SK-N-SH (cell line): ENCODE data around the gene ENKUR. TPM values are rescaled to one million over a fixed set of nuclear protein-coding genes. Genes with fewer than 3 reads are reported as not detected.
A peak's percentile ranks its signal among the peaks of the same experiment; 100 is the strongest.

Experiments
- CTCF ChIA-PET: fragments of 300-600, 350-600 bp; formaldehyde crosslinking; extraction: SDS; loops from one replicate; lab custom pipeline; 2021; lab: Yijun Ruan, JAX
- POLR2A ChIA-PET: fragments of 350-600 bp; sonication (Branson Sonifier 250); formaldehyde crosslinking; extraction: SDS; loops from one replicate; lab custom pipeline; 2020; ENCODE audit warnings: antibody characterized with exemption, inconsistent platforms; lab: Yijun Ruan, JAX
- DNase-seq: peaks from one replicate; pipeline ENCODE4 v3.0.0; 2012
- H2AFZ ChIP-seq: fragments of 200-600 bp; sonication (generic); 2 replicates; pipeline ENCODE4 v1.8.1; 2016; ENCODE audit warnings: antibody characterized with exemption, mild to moderate bottlenecking, low read depth
- H3F3A ChIP-seq: fragments of 200-600 bp; sonication (generic); replicated peaks from 2 replicates; pipeline ENCODE3; 2016; ENCODE audit warnings: antibody characterized with exemption, mild to moderate bottlenecking; ENCODE audit not compliant: insufficient read depth
- H3K27ac ChIP-seq, 2 experiments: fragments of 200-500 bp in 1 of 2; fragments of 200-600 bp in 1 of 2; sonication (Bioruptor generic) in 1 of 2; sonication (generic), shearing (Covaris generic) in 1 of 2; 2 replicates each; pipeline versions ENCODE4 v1.5.1 to v1.6.1; 2014 to 2016; ENCODE audit warnings: low read depth in 2 of 2, inconsistent platforms in 1 of 2, low read length in 1 of 2, mild to moderate bottlenecking in 1 of 2, mixed read lengths in 1 of 2
- H3K27me3 ChIP-seq: fragments of 200-600 bp; sonication (generic), shearing (Covaris generic); 2 replicates; pipeline ENCODE4 v1.6.1; 2016; ENCODE audit warnings: mixed run types; ENCODE audit not compliant: insufficient read depth
- H3K36me3 ChIP-seq, 2 experiments: fragments of 200-500 bp in 1 of 2; fragments of 200-600 bp in 1 of 2; sonication (Bioruptor generic) in 1 of 2; sonication (generic) in 1 of 2; replicated peaks in 1 of 2; 2 replicates each; pipeline versions ENCODE3 to v1.5.1; 2014 to 2016; ENCODE audit warnings: low read length in 1 of 2, mild to moderate bottlenecking in 1 of 2; ENCODE audit not compliant: insufficient read depth in 2 of 2, control insufficient read depth in 1 of 2
- H3K4me1 ChIP-seq, 2 experiments: fragments of 200-500 bp in 1 of 2; fragments of 200-600 bp in 1 of 2; sonication (Bioruptor generic) in 1 of 2; sonication (generic), shearing (Covaris generic) in 1 of 2; 2 replicates each; pipeline versions ENCODE4 v1.5.1 to v1.6.1; 2014 to 2016; ENCODE audit warnings: low read depth in 1 of 2, low read length in 1 of 2, mixed run types in 1 of 2; ENCODE audit not compliant: insufficient read depth in 2 of 2, control insufficient read depth in 1 of 2
- H3K4me2 ChIP-seq: fragments of 200-600 bp; sonication (generic), shearing (Covaris generic); 2 replicates; pipeline ENCODE4 v1.6.1; 2017; ENCODE audit warnings: mixed run types
- H3K4me3 ChIP-seq, 2 experiments: fragments of 200-500 bp in 1 of 2; fragments of 200-600 bp in 1 of 2; sonication (Bioruptor generic) in 1 of 2; sonication (generic), shearing (Covaris generic) in 1 of 2; 2 replicates each; pipeline versions ENCODE4 v1.5.1 to v1.8.1; 2014 to 2016; ENCODE audit warnings: low read depth in 2 of 2, inconsistent platforms in 1 of 2, low read length in 1 of 2, mild to moderate bottlenecking in 1 of 2, mixed read lengths in 1 of 2, moderate library complexity in 1 of 2
- H3K79me2 ChIP-seq: fragments of 200-600 bp; sonication (generic); 2 replicates; pipeline ENCODE4 v1.8.1; 2017; ENCODE audit warnings: mild to moderate bottlenecking; ENCODE audit not compliant: insufficient read depth
- H3K9ac ChIP-seq: fragments of 200-600 bp; sonication (generic); 2 replicates; pipeline ENCODE4 v1.6.1; 2017; ENCODE audit warnings: mixed run types
- H3K9me2 ChIP-seq: fragments of 200-600 bp; sonication (generic); 2 replicates; pipeline ENCODE4 v1.6.1; 2017; ENCODE audit warnings: mixed run types
- H3K9me3 ChIP-seq: fragments of 200-600 bp; sonication (generic); 2 replicates; pipeline ENCODE4 v1.6.1; 2017; ENCODE audit warnings: mixed run types, mild to moderate bottlenecking, moderate library complexity
- H4K20me1 ChIP-seq: fragments of 200-600 bp; sonication (generic); 2 replicates; pipeline ENCODE4 v1.6.1; 2017; ENCODE audit warnings: mild to moderate bottlenecking, mixed run types; ENCODE audit not compliant: insufficient read depth
- CHD2 ChIP-seq: fragments of 150-350 bp; IDR thresholded peaks from 2 replicates; pipeline ENCODE4 v1.6.1; 2018; ENCODE audit warnings: low read length; ENCODE audit not compliant: partially characterized antibody
- EP300 ChIP-seq, 2 experiments: IDR thresholded peaks; 2 replicates each; pipeline versions ENCODE4 v1.4.0 to v1.6.1; 2012; ENCODE audit warnings: borderline replicate concordance in 1 of 2, low read depth in 1 of 2, low read length in 1 of 2
- FOSL2 ChIP-seq: IDR thresholded peaks from 2 replicates; pipeline ENCODE4 v1.4.0; 2012; ENCODE audit warnings: low read depth, mild to moderate bottlenecking, moderate library complexity, borderline replicate concordance
- FOXJ3 ChIP-seq: sonication (generic); formaldehyde crosslinking; IDR thresholded peaks from 2 replicates; pipeline ENCODE4 v1.5.1; 2020; ENCODE audit warnings: mild to moderate bottlenecking, missing genetic modification reagents
- FOXM1 ChIP-seq: IDR thresholded peaks from 2 replicates; pipeline ENCODE4 v1.4.0; 2012; ENCODE audit warnings: low read depth, mild to moderate bottlenecking
- GABPA ChIP-seq: IDR thresholded peaks from 2 replicates; pipeline ENCODE4 v1.4.0; 2012; ENCODE audit warnings: low read depth, mild to moderate bottlenecking
- JUND ChIP-seq: IDR thresholded peaks from 2 replicates; pipeline ENCODE4 v1.4.0; 2012
- POLR2AphosphoS5 ChIP-seq: IDR thresholded peaks from 2 replicates; pipeline ENCODE4 v1.6.1; 2012; ENCODE audit warnings: low read depth, low read length
- RAD21 ChIP-seq: IDR thresholded peaks from 2 replicates; pipeline ENCODE4 v1.6.1; 2012; ENCODE audit warnings: mild to moderate bottlenecking, low read length
- RFX5 ChIP-seq: IDR thresholded peaks from 2 replicates; pipeline ENCODE4 v1.6.1; 2012; ENCODE audit warnings: mild to moderate bottlenecking, improper control_type of control experiment, low read length
- RXRA ChIP-seq: IDR thresholded peaks from 2 replicates; pipeline ENCODE4 v1.4.0; 2012; ENCODE audit warnings: low read depth, mild to moderate bottlenecking, borderline replicate concordance
- SIN3A ChIP-seq: IDR thresholded peaks from 2 replicates; pipeline ENCODE4 v1.6.1; 2012; ENCODE audit warnings: low read depth, mild to moderate bottlenecking, low read length, moderate library complexity, borderline replicate concordance
- SMC3 ChIP-seq: IDR thresholded peaks from 2 replicates; pipeline ENCODE4 v1.6.1; 2012; ENCODE audit warnings: low read depth, low read length, improper control_type of control experiment
- TAF1 ChIP-seq: IDR thresholded peaks from 2 replicates; pipeline ENCODE4 v1.6.1; 2012; ENCODE audit warnings: low read depth, mild to moderate bottlenecking, low read length, moderate library complexity, borderline replicate concordance
- TCF12 ChIP-seq: IDR thresholded peaks from 2 replicates; pipeline ENCODE4 v1.4.0; 2012
- TEAD4 ChIP-seq: IDR thresholded peaks from 2 replicates; pipeline ENCODE4 v1.4.0; 2012; ENCODE audit warnings: mild to moderate bottlenecking, borderline replicate concordance; ENCODE audit not compliant: insufficient read depth
- YY1 ChIP-seq: IDR thresholded peaks from 2 replicates; pipeline ENCODE4 v1.4.0; 2012; ENCODE audit warnings: low read depth, mild to moderate bottlenecking
- WGBS: methylation state at CpG from one replicate; pipeline ENCODE4 v1.1.6; 2017; ENCODE audit warnings: low lambda C conversion rate; 5-methylcytosine and 5-hydroxymethylcytosine counted together
- polyA plus RNA-seq, 3 experiments: library from polyadenylated mRNA; depleted of rRNA; stranded (reverse); fragments of >200 nt; gene quantifications; 2 replicates each; pipeline ENCODE4 v1.2.3, GENCODE V29; 2012
- TF ChIP-seq, protein P1 (sequence below): fragments of 150-350 bp; IDR thresholded peaks from 2 replicates; pipeline ENCODE4 v1.6.1; 2016; ENCODE audit warnings: mild to moderate bottlenecking, low read depth, low read length
- TF ChIP-seq, protein P2 (sequence below): IDR thresholded peaks from 2 replicates; pipeline ENCODE4 v1.6.1; 2012; ENCODE audit warnings: mild to moderate bottlenecking, low read depth, low read length, moderate library complexity
- TF ChIP-seq, protein P3 (sequence below): IDR thresholded peaks from 2 replicates; pipeline ENCODE4; 2012
- TF ChIP-seq, protein P4 (sequence below): fragments of 150-350 bp; IDR thresholded peaks from 2 replicates; pipeline ENCODE4 v1.6.1; 2017; ENCODE audit warnings: antibody characterized with exemption, low read length, low read depth, borderline replicate concordance

Gene ENKUR
- polyA plus RNA-seq, 1 of the 3 experiments (the other 2 are of a cell fraction) = 0.13 TPM

DNA sequence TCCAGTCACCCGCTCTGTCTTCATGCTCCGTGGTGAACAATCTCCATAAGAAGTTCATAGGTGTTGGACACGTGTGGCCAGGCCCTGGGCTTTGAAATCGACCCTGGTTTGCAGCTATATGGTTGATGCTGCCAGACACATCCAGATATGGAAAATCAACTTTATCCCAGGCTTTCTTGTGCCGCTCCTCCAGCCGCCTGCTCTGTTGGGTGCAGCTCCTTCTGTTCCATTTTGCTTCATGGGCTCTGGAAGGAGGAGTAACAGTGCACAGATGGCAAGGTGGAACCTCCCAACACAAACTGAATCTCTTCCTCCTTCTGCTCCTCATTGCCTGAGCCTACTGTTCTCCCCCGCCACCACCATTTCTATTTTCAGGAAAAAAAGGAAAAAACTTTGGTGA is 45.2 kb upstream of the ENKUR start:
- POLR2A ChIA-PET = no interaction called here
- H3K9ac ChIP-seq = no peak overlapping the region
- no peaks in the 10 kb centered on the region for H3K9me3 ChIP-seq
- no peaks in the 10 kb centered on the region for H3K9me2 ChIP-seq
- no peaks in the 10 kb centered on the region; a peak in 1 of 4 replicates for H3K4me1 ChIP-seq
- 91% methylated on average over 6 of the region's 7 CpGs for WGBS
- no peaks in the 10 kb centered on the region for H3K27me3 ChIP-seq
- no peaks in the 10 kb centered on the region for H3K79me2 ChIP-seq
- no peak overlapping the region for H2AFZ ChIP-seq
- no peak for DNase-seq
- H4K20me1 ChIP-seq = no peaks in the 10 kb centered on the region
- TF ChIP-seq FOXM1 (no peak), SIN3A (no peak), CHD2 (no peak), YY1 (no peak), POLR2AphosphoS5 (no peak), TAF1 (no peak), RXRA (no peak), RAD21 (no peak), JUND (no peak), GABPA (no peak)
- TF ChIP-seq, protein P1, sequence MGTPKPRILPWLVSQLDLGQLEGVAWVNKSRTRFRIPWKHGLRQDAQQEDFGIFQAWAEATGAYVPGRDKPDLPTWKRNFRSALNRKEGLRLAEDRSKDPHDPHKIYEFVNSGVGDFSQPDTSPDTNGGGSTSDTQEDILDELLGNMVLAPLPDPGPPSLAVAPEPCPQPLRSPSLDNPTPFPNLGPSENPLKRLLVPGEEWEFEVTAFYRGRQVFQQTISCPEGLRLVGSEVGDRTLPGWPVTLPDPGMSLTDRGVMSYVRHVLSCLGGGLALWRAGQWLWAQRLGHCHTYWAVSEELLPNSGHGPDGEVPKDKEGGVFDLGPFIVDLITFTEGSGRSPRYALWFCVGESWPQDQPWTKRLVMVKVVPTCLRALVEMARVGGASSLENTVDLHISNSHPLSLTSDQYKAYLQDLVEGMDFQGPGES = no peak
- TF ChIP-seq, all 33 proteins: peak for 0
- Histone ChIP-seq H3K36me3 (no peaks in the 10 kb centered on the region), H3K4me3 (no peak overlapping the region), H3K27ac (no peak overlapping the region), H3K4me2 (no peak overlapping the region), H3F3A (no peaks in the 10 kb centered on the region)
- CTCF ChIA-PET = interaction anchor here (1.3 to 2.0 kb wide), 3 partner anchors 20 to 418 kb away, joined by 4 to 11 read pairs (median 4); no protein-coding TSS in a partner anchor

DNA sequence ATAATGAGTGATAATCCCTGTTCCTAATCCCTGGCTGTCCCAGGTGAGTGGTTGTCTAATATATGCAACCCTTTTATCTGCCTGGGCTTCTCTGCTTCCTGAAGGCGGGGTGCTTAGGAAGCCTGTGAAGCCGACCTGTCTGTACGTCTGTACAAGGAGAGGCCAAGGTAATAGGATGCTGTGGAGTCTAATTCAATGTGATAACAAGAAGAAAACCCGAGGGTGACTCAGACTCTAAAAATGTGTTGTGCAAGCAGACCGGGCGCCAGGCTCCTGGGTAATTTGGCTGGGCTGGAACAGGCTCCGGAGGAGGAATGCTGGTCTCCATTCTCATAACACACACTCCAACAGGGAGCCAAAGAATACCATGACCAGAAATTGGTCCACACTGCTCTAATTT is 44.0 kb upstream of the ENKUR start:
- no peaks in the 10 kb centered on the region for H4K20me1 ChIP-seq
- H3K9me2 ChIP-seq = no peaks in the 10 kb centered on the region
- POLR2A ChIA-PET = no interaction called here
- H3K79me2 ChIP-seq = no peaks in the 10 kb centered on the region
- no peak overlapping the region for H3K4me2 ChIP-seq
- H3K4me3 ChIP-seq = no peak overlapping the region
- CTCF ChIA-PET = interaction anchor here (2.0 kb wide), 1 partner anchor 21 kb away, joined by 11 read pairs; no protein-coding TSS in a partner anchor
- no peaks in the 10 kb centered on the region for H3F3A ChIP-seq
- H3K27me3 ChIP-seq = no peaks in the 10 kb centered on the region
- 20% methylated on average over 7 of the region's 7 CpGs for WGBS
- H3K4me1 ChIP-seq = no peaks in the 10 kb centered on the region; a peak in 1 of 4 replicates
- no peaks in the 10 kb centered on the region for H3K36me3 ChIP-seq
- peak overlapping the region; percentile 23; the same call in 1 of the 2 replicates for H2AFZ ChIP-seq
- no peaks in the 10 kb centered on the region for H3K9me3 ChIP-seq
- peak overlapping the region in 1 of 2 experiments; percentile 40; a peak in 2 of 4 replicates for H3K27ac ChIP-seq
- H3K9ac ChIP-seq = no peak overlapping the region
- DNase-seq = no peak
- TF ChIP-seq, protein P2, sequence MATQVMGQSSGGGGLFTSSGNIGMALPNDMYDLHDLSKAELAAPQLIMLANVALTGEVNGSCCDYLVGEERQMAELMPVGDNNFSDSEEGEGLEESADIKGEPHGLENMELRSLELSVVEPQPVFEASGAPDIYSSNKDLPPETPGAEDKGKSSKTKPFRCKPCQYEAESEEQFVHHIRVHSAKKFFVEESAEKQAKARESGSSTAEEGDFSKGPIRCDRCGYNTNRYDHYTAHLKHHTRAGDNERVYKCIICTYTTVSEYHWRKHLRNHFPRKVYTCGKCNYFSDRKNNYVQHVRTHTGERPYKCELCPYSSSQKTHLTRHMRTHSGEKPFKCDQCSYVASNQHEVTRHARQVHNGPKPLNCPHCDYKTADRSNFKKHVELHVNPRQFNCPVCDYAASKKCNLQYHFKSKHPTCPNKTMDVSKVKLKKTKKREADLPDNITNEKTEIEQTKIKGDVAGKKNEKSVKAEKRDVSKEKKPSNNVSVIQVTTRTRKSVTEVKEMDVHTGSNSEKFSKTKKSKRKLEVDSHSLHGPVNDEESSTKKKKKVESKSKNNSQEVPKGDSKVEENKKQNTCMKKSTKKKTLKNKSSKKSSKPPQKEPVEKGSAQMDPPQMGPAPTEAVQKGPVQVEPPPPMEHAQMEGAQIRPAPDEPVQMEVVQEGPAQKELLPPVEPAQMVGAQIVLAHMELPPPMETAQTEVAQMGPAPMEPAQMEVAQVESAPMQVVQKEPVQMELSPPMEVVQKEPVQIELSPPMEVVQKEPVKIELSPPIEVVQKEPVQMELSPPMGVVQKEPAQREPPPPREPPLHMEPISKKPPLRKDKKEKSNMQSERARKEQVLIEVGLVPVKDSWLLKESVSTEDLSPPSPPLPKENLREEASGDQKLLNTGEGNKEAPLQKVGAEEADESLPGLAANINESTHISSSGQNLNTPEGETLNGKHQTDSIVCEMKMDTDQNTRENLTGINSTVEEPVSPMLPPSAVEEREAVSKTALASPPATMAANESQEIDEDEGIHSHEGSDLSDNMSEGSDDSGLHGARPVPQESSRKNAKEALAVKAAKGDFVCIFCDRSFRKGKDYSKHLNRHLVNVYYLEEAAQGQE = no peak
- no peak for TF ChIP-seq RAD21
- no peak for TF ChIP-seq EP300 (IDR thresholded peaks at IDR 0.05; ENCODE audit: borderline replicate concordance in 1 of 2, low read depth in 1 of 2, low read length in 1 of 2)
- TF ChIP-seq RFX5 = no peak
- TF ChIP-seq FOXJ3 = no peak
- no peak for TF ChIP-seq SIN3A
- peak; percentile 69; the same call in 1 of the 2 replicates for TF ChIP-seq FOSL2
- TF ChIP-seq, protein P3, sequence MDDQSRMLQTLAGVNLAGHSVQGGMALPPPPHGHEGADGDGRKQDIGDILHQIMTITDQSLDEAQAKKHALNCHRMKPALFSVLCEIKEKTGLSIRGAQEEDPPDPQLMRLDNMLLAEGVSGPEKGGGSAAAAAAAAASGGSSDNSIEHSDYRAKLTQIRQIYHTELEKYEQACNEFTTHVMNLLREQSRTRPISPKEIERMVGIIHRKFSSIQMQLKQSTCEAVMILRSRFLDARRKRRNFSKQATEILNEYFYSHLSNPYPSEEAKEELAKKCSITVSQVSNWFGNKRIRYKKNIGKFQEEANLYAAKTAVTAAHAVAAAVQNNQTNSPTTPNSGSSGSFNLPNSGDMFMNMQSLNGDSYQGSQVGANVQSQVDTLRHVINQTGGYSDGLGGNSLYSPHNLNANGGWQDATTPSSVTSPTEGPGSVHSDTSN = peak; percentile 78
- TF ChIP-seq TEAD4 = 0 out of 2 replicates have a peak, but pooled peaks have one; percentile 32
- no peak for TF ChIP-seq RXRA
- no peak for TF ChIP-seq SMC3
- TF ChIP-seq JUND = peak; percentile 79
- TF ChIP-seq TCF12 = peak; percentile 35; the same call in 1 of the 2 replicates
- TF ChIP-seq, protein P4, sequence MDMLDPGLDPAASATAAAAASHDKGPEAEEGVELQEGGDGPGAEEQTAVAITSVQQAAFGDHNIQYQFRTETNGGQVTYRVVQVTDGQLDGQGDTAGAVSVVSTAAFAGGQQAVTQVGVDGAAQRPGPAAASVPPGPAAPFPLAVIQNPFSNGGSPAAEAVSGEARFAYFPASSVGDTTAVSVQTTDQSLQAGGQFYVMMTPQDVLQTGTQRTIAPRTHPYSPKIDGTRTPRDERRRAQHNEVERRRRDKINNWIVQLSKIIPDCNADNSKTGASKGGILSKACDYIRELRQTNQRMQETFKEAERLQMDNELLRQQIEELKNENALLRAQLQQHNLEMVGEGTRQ = no peak
